HUDEP-2 (cell line): ENCODE data around the gene ISLR2.
"Not testable (repeated sequence)": the region's sequence is repeated elsewhere in the genome, so short reads cannot be mapped to it uniquely, and the experiment has no call there.

Experiments used
- DNase-seq, 76 experiments: peaks; one replicate each; lab custom pipeline; 2025; ENCODE audit not compliant: unreplicated experiment in 76 of 76; lab: John Stamatoyannopoulos, UW

The ISLR2 gene

GRCh38 chr15:74130155-74130848 is at the start of gene ISLR2:
TSS of gene ISLR2 (plus strand) at chr15:74130586. CDS start at chr15:74132755, 2,169 bp downstream.
- peak in 2 of 76 experiments; percentile 6 to 11 for DNase-seq

- DNase-seq, result not testable (repeated sequence)
Observed at GRCh38 chr15:74082450-74082849, 47.9 kb upstream of the ISLR2 start, which contains the start of gene GOLGA6A. TSS of gene GOLGA6A (minus strand) at chr15:74082550. CDS start at chr15:74082509, 41 bp downstream.

- DNase-seq, result not testable (repeated sequence)
Observed at GRCh38 chr15:74094567-74094966, 35.8 kb upstream of the ISLR2 start.

GRCh38 chr15:74095610-74096009 is 34.8 kb upstream of the ISLR2 start:
- not testable (repeated sequence) for DNase-seq

- not testable (repeated sequence) for DNase-seq
Observed at GRCh38 chr15:74096753-74097474, 33.5 kb upstream of the ISLR2 start.

GRCh38 chr15:74099963-74100733 is 30.2 kb upstream of the ISLR2 start:
- not testable (repeated sequence) for DNase-seq

GRCh38 chr15:74108111-74108510 is 22.3 kb upstream of the ISLR2 start:
- DNase-seq, result no peak

- DNase-seq, result not testable (repeated sequence)
Observed at GRCh38 chr15:74108611-74109010, 21.8 kb upstream of the ISLR2 start.

GRCh38 chr15:74109713-74110112 is 20.7 kb upstream of the ISLR2 start:
- no peak for DNase-seq

- DNase-seq, result no peak
Observed at GRCh38 chr15:74120426-74120825, 10.0 kb upstream of the ISLR2 start.

- DNase-seq, result no peak
Observed at GRCh38 chr15:74121039-74121438, 9.3 kb upstream of the ISLR2 start.

GRCh38 chr15:74121858-74122257 is 8.5 kb upstream of the ISLR2 start:
- no peak for DNase-seq

GRCh38 chr15:74122403-74123130 is 7.8 kb upstream of the ISLR2 start:
- DNase-seq, result no peak

GRCh38 chr15:74123131-74123429 is 7.3 kb upstream of the ISLR2 start:
- no peak for DNase-seq

GRCh38 chr15:74123658-74124057 is 6.7 kb upstream of the ISLR2 start:
- DNase-seq, result no peak

- DNase-seq, result no peak
Observed at GRCh38 chr15:74124196-74124595, 6.2 kb upstream of the ISLR2 start.

- no peak for DNase-seq
Observed at GRCh38 chr15:74124759-74125158, 5.6 kb upstream of the ISLR2 start.

GRCh38 chr15:74127255-74127953 is 3.0 kb upstream of the ISLR2 start:
- peak in 72 of 76 experiments; percentile 8 to 88 (median 64) for DNase-seq

- DNase-seq, result no peak
Observed at GRCh38 chr15:74127954-74128784, 2.2 kb upstream of the ISLR2 start.
